Chondrocyte (in vitro differentiated cells): ENCODE measurements around the gene PSME3. TPM values are rescaled to one million over a fixed set of nuclear protein-coding genes. Genes with fewer than 3 reads are reported as not detected.

Experiments used
- DNase-seq: peaks from one replicate; pipeline ENCODE4 v3.0.0; 2021; ENCODE audit warnings: mixed read lengths, low spot score
- H3K27ac Mint-ChIP-seq: one replicate; pipeline ENCODE4 v1.8.0; 2021; ENCODE audit warnings: mild to moderate bottlenecking, moderate library complexity, mixed read lengths; ENCODE audit not compliant: unreplicated experiment
- H3K27me3 Mint-ChIP-seq: 2 replicates; pipeline ENCODE4 v1.8.0; 2021; ENCODE audit warnings: low read depth, mixed read lengths
- H3K36me3 Mint-ChIP-seq: 2 replicates; pipeline ENCODE4 v1.8.0; 2021; ENCODE audit warnings: low read depth, mixed read lengths
- H3K4me1 Mint-ChIP-seq: 2 replicates; pipeline ENCODE4 v1.8.0; 2021; ENCODE audit warnings: low read depth, mild to moderate bottlenecking, mixed read lengths
- H3K4me3 Mint-ChIP-seq: one replicate; pipeline ENCODE4 v1.8.0; 2021; ENCODE audit warnings: mild to moderate bottlenecking, moderate library complexity, mixed read lengths; ENCODE audit not compliant: unreplicated experiment
- H3K9me3 Mint-ChIP-seq: 2 replicates; pipeline ENCODE4 v1.8.0; 2021; ENCODE audit warnings: low read depth, mixed read lengths
- CTCF ChIP-seq: fragments of 200-600 bp; sonication (generic); IDR thresholded peaks from 2 replicates; pipeline ENCODE4 v1.5.0; 2021; ENCODE audit warnings: antibody characterized with exemption, mild to moderate bottlenecking, moderate library complexity
- total RNA-seq: library from RNA; stranded (reverse); gene quantifications from 3 replicates; pipeline ENCODE4 v1.2.1, GENCODE V29; 2021

PSME3 gene
- total RNA-seq, 1 donor from 2014 or later = 111 TPM

GRCh38 chr17:42814633-42815399 lies 18.4 kb upstream of the PSME3 start:
- Mint-ChIP-seq H3K36me3 (peaks cover 45% of the 10 kb centered on the region), H3K4me1 (peaks cover 7% of the 10 kb centered on the region), H3K4me3 (no peak overlapping the region), H3K9me3 (no peaks in the 10 kb centered on the region), H3K27me3 (no peaks in the 10 kb centered on the region), H3K27ac (peak overlapping the region; percentile 10)
- DNase-seq = no peak
- no peak for TF ChIP-seq CTCF

- H3K9me3 Mint-ChIP-seq = no peaks in the 10 kb centered on the region
- no peak for TF ChIP-seq CTCF
- H3K4me1 Mint-ChIP-seq = peaks cover 13% of the 10 kb centered on the region
- H3K27ac Mint-ChIP-seq = peak overlapping the region; percentile 22
- DNase-seq = no peak
- H3K27me3 Mint-ChIP-seq = no peaks in the 10 kb centered on the region
- H3K36me3 Mint-ChIP-seq = peaks cover 39% of the 10 kb centered on the region
- no peak overlapping the region for H3K4me3 Mint-ChIP-seq
Measured at GRCh38 chr17:42817866-42818265, 15.3 kb upstream of the PSME3 start.

- H3K4me1 Mint-ChIP-seq = peaks cover 16% of the 10 kb centered on the region
- H3K27me3 Mint-ChIP-seq = no peaks in the 10 kb centered on the region
- no peaks in the 10 kb centered on the region for H3K9me3 Mint-ChIP-seq
- peaks cover 39% of the 10 kb centered on the region for H3K36me3 Mint-ChIP-seq
- no peak for DNase-seq
- TF ChIP-seq CTCF = no peak
- no peak overlapping the region for H3K4me3 Mint-ChIP-seq
- peak overlapping the region; percentile 22 for H3K27ac Mint-ChIP-seq
Measured at GRCh38 chr17:42818379-42818778, 14.8 kb upstream of the PSME3 start.

DNA sequence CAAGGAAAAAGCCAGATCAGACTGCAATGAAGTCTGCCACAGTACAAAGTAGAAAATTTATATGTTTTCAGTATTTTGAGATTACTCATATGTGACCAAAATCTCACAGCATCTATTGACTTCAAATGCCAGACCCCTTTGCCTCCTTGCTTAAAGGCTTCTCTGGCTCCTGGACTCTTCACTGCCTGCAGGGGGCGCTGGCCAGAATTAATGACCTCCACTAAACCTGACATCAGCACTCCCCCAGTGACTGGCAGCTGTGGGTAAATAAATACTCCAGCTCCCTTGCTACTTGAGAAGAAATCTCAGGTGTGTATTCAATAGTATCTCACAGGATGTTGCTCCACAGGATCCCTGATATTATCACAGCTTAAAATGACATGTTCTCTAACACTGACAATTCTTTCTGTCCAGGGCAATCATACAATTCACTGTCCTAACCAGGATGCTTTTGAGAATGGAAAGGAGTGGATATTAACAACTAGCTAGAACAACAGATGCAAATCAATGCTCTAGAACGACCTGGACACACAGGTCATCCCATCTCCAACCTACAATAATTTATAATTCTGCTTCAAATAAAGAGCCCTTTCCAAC lies 13.2 kb upstream of the PSME3 start:
- H3K36me3 Mint-ChIP-seq = peaks cover 30% of the 10 kb centered on the region
- no peak for DNase-seq
- no peaks in the 10 kb centered on the region for H3K27me3 Mint-ChIP-seq
- H3K9me3 Mint-ChIP-seq = no peaks in the 10 kb centered on the region
- peaks cover 22% of the 10 kb centered on the region for H3K4me1 Mint-ChIP-seq
- TF ChIP-seq CTCF = peak; percentile 84
- no peak overlapping the region for H3K4me3 Mint-ChIP-seq
- no peak overlapping the region for H3K27ac Mint-ChIP-seq

GRCh38 chr17:42821176-42821575 lies 12.0 kb upstream of the PSME3 start:
- Mint-ChIP-seq H3K36me3 (peaks cover 24% of the 10 kb centered on the region), H3K4me1 (peaks cover 19% of the 10 kb centered on the region)

More at GRCh38 chr17:42821176-42821575, 12.0 kb upstream of the PSME3 start:
- H3K27me3 Mint-ChIP-seq = no peaks in the 10 kb centered on the region
- H3K27ac Mint-ChIP-seq = no peak overlapping the region
- TF ChIP-seq CTCF = no peak
- no peak overlapping the region for H3K4me3 Mint-ChIP-seq
- DNase-seq = no peak
- no peaks in the 10 kb centered on the region for H3K9me3 Mint-ChIP-seq
